Activated T-helper 1 cell treated with anti-CD3 and anti-CD28 coated beads, Interleukin-2, amount 50 U/mL, for 16 hours (primary cell): ENCODE data around the gene TIMM23.

ENCODE experiments used
- DNase-seq, 2 donors: peaks; one replicate each; pipeline ENCODE4 v3.0.0-alpha.2; 2020; ENCODE audit warnings: low read depth in 1 of 2, low spot score in 1 of 2

TIMM23 gene

GRCh38 chr10:46052057-46052790, 79.9 kb downstream of the TIMM23 start:
- no peak for DNase-seq

DNA sequence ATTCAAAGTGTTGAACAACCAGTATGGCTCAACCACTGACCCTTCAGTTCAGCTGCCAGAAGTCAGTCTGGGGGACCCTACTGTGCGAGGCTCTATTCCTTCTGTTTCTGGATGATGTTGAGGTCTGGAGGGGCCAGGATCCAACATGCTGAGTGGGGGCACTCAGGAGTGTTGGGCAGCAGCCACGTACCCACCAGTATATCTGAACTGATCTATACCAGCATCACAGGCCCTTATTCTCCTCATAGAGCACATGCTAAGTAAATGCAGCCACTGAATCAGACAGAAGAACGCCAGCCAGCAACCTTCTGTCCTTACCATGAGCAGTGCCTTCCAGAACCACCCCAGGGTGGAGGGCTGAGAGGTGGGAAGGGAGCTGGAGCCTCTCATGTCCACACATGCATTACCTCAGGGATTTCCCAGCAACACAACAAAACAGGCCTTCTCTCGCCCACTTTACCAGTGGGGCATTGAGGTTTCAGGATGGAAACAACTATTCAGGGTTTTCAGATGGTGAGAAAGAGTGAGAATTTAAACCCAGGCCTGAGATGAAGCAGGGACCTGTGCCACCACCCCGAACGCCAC, 80.6 kb downstream of the TIMM23 start:
- DNase-seq = no peak
